DND-41 (cell line): ENCODE data around the gene SH3TC1.

Experiments used
- ATAC-seq: fragments of 200-7000 bp; cut with Tn5 transposase; 3 replicates; pipeline ENCODE4 v1.9.1; 2021; ENCODE audit warnings: low read depth; ENCODE audit not compliant: insufficient read depth
- DNase-seq: peaks from one replicate; pipeline ENCODE4 v3.0.0-alpha.2; 2020
- H2AFZ ChIP-seq: 2 replicates; pipeline ENCODE4 v1.6.0; 2012; ENCODE audit warnings: low read depth, low read length
- H3K27ac ChIP-seq: 2 replicates; pipeline ENCODE4 v1.5.1; 2012; ENCODE audit warnings: low read length, inconsistent platforms
- H3K27me3 ChIP-seq: fragments of 200-600 bp; sonication (generic); 2 replicates; pipeline ENCODE4 v1.6.0; 2012; ENCODE audit warnings: low read length, mild to moderate bottlenecking, inconsistent platforms; ENCODE audit not compliant: insufficient read depth, poor library complexity
- H3K36me3 ChIP-seq: 2 replicates; pipeline ENCODE4 v1.5.1; 2012; ENCODE audit warnings: low read length, inconsistent platforms; ENCODE audit not compliant: insufficient read depth
- H3K4me1 ChIP-seq: 2 replicates; pipeline ENCODE4 v1.5.1; 2012; ENCODE audit warnings: mild to moderate bottlenecking, low read length; ENCODE audit not compliant: insufficient read depth
- H3K4me2 ChIP-seq: 2 replicates; pipeline ENCODE4 v1.6.0; 2012; ENCODE audit warnings: mild to moderate bottlenecking, moderate library complexity, low read length, inconsistent platforms; ENCODE audit not compliant: insufficient read depth
- H3K4me3 ChIP-seq, 2 experiments: fragments of 200-600 bp in 1 of 2; shearing (Covaris generic) in 1 of 2; 2 replicates each; pipeline ENCODE4 v1.5.1; 2012 to 2016; ENCODE audit warnings: inconsistent platforms in 2 of 2, low read length in 2 of 2, mild to moderate bottlenecking in 2 of 2, low read depth in 1 of 2, moderate library complexity in 1 of 2
- H3K79me2 ChIP-seq: 2 replicates; pipeline ENCODE4 v1.6.0; 2012; ENCODE audit warnings: low read length, inconsistent platforms; ENCODE audit not compliant: insufficient read depth
- H3K9ac ChIP-seq: 2 replicates; pipeline ENCODE4 v1.6.0; 2012; ENCODE audit warnings: low read depth, mild to moderate bottlenecking, inconsistent platforms, low read length, moderate library complexity
- H3K9me3 ChIP-seq: 2 replicates; pipeline ENCODE4 v1.5.1; 2012; ENCODE audit warnings: low read length, moderate library complexity, mild to moderate bottlenecking, inconsistent platforms; ENCODE audit not compliant: insufficient read depth, severe bottlenecking
- H4K20me1 ChIP-seq: 2 replicates; pipeline ENCODE4 v1.6.0; 2012; ENCODE audit warnings: low read length; ENCODE audit not compliant: insufficient read depth
- EZH2 ChIP-seq: IDR thresholded peaks from 3 replicates; pipeline ENCODE4 v1.6.1; 2012; ENCODE audit warnings: borderline replicate concordance, low read depth, mild to moderate bottlenecking, moderate library complexity, low read length, inconsistent platforms; ENCODE audit not compliant: severe bottlenecking
- TF ChIP-seq, protein P1 (sequence below): IDR thresholded peaks from 2 replicates; pipeline ENCODE4 v1.5.1; 2012; ENCODE audit warnings: borderline replicate concordance, low read length, moderate library complexity, mild to moderate bottlenecking; ENCODE audit not compliant: poor library complexity, severe bottlenecking; ENCODE audit errors: extremely low read depth

Gene SH3TC1

DNA sequence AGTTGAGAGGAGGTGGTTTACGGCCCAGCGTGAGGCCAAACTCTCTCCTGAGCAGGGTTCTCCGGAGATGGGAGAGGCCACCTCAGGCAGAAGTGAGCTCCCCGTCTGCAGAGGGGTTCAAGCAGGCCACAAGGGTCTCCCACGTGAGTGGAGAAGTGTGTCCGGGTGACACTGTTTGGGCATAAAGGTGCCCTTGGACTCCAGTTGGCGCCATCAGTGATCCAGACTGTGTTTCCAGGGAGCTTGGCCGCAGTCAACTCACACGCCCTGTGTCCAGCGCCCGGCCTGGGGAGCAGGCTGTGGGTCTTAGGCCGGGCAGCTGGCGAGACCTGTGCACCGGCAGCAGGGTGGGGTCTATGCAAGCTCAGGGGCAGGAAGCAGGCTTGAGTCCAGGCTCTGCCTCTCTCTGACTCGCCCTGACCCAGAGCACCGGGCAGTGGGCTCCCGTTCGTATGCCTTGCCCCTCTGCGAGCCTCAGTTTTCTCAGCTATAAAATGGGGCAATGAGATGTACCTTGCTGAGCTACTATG, 45.9 kb downstream of the SH3TC1 start:
- H3K79me2 ChIP-seq: no peaks in the 10 kb centered on the region
- H3K4me1 ChIP-seq: peaks cover 5% of the 10 kb centered on the region; the same call in 1 of the 2 replicates
- no peak overlapping the region for H3K9ac ChIP-seq
- TF ChIP-seq EZH2: no peak
- TF ChIP-seq, protein P1, sequence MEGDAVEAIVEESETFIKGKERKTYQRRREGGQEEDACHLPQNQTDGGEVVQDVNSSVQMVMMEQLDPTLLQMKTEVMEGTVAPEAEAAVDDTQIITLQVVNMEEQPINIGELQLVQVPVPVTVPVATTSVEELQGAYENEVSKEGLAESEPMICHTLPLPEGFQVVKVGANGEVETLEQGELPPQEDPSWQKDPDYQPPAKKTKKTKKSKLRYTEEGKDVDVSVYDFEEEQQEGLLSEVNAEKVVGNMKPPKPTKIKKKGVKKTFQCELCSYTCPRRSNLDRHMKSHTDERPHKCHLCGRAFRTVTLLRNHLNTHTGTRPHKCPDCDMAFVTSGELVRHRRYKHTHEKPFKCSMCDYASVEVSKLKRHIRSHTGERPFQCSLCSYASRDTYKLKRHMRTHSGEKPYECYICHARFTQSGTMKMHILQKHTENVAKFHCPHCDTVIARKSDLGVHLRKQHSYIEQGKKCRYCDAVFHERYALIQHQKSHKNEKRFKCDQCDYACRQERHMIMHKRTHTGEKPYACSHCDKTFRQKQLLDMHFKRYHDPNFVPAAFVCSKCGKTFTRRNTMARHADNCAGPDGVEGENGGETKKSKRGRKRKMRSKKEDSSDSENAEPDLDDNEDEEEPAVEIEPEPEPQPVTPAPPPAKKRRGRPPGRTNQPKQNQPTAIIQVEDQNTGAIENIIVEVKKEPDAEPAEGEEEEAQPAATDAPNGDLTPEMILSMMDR: no peak
- no peaks in the 10 kb centered on the region; the same call in 1 of the 2 replicates for H4K20me1 ChIP-seq
- no peak overlapping the region for H3K4me3 ChIP-seq
- peaks cover 2% of the 10 kb centered on the region for H3K9me3 ChIP-seq
- no peaks in the 10 kb centered on the region for H3K36me3 ChIP-seq
- no peak overlapping the region for H3K27ac ChIP-seq
- no peak overlapping the region for H3K4me2 ChIP-seq
- DNase-seq (no peak), ATAC-seq (no peak)
- H2AFZ ChIP-seq: no peak overlapping the region
- H3K27me3 ChIP-seq: no peaks in the 10 kb centered on the region

DNA sequence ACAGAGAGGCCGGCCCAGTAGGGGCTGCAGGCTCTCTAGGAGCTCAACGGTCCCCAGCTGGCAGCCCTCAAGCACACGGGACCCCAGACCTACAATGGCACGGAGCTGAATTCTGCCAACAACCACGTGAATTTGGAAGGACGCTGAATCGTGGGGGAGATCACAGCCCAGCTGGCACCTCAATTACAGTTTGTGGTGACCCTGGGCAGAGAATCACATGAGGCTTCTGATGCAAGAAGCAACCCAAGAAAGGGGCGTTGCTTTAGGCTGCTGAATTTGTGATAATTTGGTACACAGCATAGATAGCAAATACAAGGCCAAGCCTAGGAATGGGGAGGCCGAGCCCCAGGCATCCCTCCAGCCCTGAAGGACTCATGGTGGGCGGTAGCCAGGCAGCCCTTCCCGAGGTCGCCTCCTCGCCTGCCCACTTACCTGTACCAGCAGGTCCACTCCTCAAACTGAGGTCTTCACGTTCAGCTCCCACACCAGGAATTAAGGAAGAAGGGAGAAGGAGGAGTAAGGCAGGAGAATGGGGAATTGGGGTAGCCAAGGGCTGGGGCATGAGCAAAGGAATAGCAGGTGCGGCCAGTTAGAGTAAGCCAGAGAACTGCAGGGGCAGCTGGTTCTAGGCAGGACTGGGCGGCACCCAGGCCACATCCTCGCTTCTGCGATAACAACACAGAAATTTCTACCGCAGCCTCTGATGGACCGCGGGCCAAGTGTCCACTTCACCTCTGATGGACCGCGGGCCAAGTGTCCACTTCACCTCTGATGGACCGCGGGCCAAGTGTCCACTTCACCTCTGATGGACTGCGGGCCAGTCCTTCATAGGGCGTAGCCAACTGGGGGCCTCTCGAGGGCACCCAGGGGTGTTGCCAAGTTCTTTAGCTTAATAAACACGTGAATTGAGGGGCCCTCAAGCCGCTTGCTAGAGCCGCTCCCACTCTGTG, 47.1 kb downstream of the SH3TC1 start:
- no peaks in the 10 kb centered on the region for H3K27me3 ChIP-seq
- TF ChIP-seq, protein P1: no peak
- TF ChIP-seq EZH2: no peak
- H4K20me1 ChIP-seq: no peaks in the 10 kb centered on the region; the same call in 1 of the 2 replicates

DNA sequence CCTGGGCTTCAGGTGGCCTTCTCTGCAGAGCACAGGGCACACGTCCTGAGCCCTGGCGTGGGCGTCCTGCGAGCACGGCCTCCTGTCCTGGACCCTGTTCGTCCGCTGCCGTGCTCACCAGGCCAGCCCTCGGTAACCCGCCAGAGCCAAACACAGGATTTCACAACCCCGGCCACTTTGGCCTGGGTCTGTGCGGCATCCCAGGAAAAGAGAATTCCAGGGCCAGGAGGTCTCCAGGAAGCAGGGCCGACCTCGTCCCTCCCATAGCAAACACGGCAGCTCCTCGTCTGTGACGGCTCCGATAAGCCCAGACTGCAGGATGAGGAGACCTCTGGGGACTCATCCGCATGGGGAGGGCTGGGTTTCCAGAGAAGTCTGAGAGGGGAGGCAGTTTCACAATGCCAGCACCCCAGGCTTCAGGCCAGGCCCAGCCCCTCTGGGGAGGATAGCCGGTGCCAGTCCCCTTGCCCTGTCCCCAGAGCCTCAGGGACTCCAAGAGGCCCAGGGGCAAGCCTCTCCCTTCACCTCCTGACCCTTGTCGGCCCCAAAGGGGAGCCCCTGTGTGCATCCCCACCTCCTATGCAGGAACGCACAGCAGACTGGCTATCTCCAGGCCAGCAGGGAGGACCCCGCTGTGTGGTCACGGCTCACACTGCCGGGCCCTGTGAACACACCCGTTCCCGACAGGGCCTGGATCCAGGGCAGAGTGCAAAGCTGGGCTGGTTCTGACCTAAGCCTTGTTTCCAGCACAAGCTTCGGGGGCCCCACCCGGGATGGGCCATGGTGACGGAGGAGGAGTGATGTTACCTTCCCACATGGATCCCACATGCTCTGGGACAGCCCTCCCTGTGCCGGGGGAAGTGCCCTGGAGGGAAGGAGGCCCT, 48.2 kb downstream of the SH3TC1 start:
- TF ChIP-seq, protein P1: no peak
- TF ChIP-seq EZH2: no peak
- Histone ChIP-seq H3K9me3 (peaks cover 2% of the 10 kb centered on the region), H3K79me2 (no peaks in the 10 kb centered on the region), H3K4me1 (peaks cover 5% of the 10 kb centered on the region; the same call in 1 of the 2 replicates), H3K27ac (no peak overlapping the region), H2AFZ (no peak overlapping the region), H3K4me3 (no peak overlapping the region), H4K20me1 (no peaks in the 10 kb centered on the region), H3K9ac (no peak overlapping the region), H3K27me3 (no peaks in the 10 kb centered on the region), H3K4me2 (no peak overlapping the region), H3K36me3 (no peaks in the 10 kb centered on the region)
- DNase-seq: no peak
- ATAC-seq: no peak

More for the DNA sequence above, 47.1 kb downstream of the SH3TC1 start:
- Histone ChIP-seq H3K4me2 (no peak overlapping the region), H3K36me3 (no peaks in the 10 kb centered on the region), H3K9ac (no peak overlapping the region), H3K79me2 (no peaks in the 10 kb centered on the region), H3K4me3 (no peak overlapping the region), H3K9me3 (peaks cover 2% of the 10 kb centered on the region), H3K27ac (no peak overlapping the region; the same call in 1 of the 2 replicates), H3K4me1 (peaks cover 5% of the 10 kb centered on the region; the same call in 1 of the 2 replicates), H2AFZ (no peak overlapping the region)
- ATAC-seq (no peak), DNase-seq (no peak)
